Activated T-helper 17 cell treated with anti-CD3 and anti-CD28 coated beads, Interleukin-2, amount 50 U/mL, for 72 hours (primary cell): ENCODE results near the gene CIROP. TPM values are rescaled to one million over a fixed set of nuclear protein-coding genes. Genes with fewer than 3 reads are reported as not detected.

Source experiments
- ATAC-seq: fragments of 150-1000 bp; cut with Tn5 transposase; replicated peaks from 2 replicates; pipeline ENCODE4 v1.10.0; 2021; ENCODE audit warnings: mild to moderate bottlenecking, moderate library complexity
- H3K27ac Mint-ChIP-seq: one replicate; pipeline ENCODE4 v1.8.0; 2022; ENCODE audit warnings: mixed read lengths
- H3K27me3 Mint-ChIP-seq: one replicate; pipeline ENCODE4 v1.8.0; 2022; ENCODE audit warnings: mixed read lengths
- H3K36me3 Mint-ChIP-seq: one replicate; pipeline ENCODE4 v1.8.0; 2022; ENCODE audit warnings: low read depth, mild to moderate bottlenecking, mixed read lengths
- H3K4me1 Mint-ChIP-seq: one replicate; pipeline ENCODE4 v1.8.0; 2022; ENCODE audit warnings: mixed read lengths
- H3K4me3 Mint-ChIP-seq: one replicate; pipeline ENCODE4 v1.8.0; 2022; ENCODE audit warnings: mild to moderate bottlenecking, mixed read lengths
- H3K9me3 Mint-ChIP-seq: one replicate; pipeline ENCODE4 v1.8.0; 2022; ENCODE audit warnings: mixed read lengths
- total RNA-seq, 2 donors: library from RNA; stranded (reverse); gene quantifications; one replicate each; pipeline ENCODE4 v1.2.3, GENCODE V29; 2022

The CIROP gene
- total RNA-seq, 2 donors from 2014 or later: not detected

DNA sequence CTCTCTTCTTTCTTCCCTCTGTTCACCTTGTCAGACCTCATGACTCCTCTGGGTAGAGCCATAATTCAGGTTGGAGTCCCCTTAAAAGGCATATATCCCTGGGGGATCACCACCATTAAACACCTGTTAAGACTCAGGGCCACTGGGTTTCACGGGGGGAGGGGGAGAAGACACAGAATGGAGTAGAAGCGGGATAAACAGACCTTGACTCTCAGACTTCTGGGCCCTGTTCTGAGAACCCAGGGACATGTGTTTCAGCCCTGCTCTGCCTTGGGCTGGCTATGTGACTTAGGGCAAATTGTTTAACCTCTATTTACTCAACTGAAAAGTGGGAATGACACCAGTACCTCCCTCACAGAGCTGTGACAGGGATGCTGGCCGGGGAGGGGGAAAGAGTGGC is 52.1 kb downstream of the CIROP start:
- H3K27ac Mint-ChIP-seq: no peak overlapping the region
- no peak overlapping the region for H3K4me3 Mint-ChIP-seq
- peaks cover 7% of the 10 kb centered on the region for H3K36me3 Mint-ChIP-seq
- no peak for ATAC-seq
- H3K4me1 Mint-ChIP-seq: peaks cover 14% of the 10 kb centered on the region
- H3K9me3 Mint-ChIP-seq: no peaks in the 10 kb centered on the region
- H3K27me3 Mint-ChIP-seq: peaks cover 8% of the 10 kb centered on the region

DNA sequence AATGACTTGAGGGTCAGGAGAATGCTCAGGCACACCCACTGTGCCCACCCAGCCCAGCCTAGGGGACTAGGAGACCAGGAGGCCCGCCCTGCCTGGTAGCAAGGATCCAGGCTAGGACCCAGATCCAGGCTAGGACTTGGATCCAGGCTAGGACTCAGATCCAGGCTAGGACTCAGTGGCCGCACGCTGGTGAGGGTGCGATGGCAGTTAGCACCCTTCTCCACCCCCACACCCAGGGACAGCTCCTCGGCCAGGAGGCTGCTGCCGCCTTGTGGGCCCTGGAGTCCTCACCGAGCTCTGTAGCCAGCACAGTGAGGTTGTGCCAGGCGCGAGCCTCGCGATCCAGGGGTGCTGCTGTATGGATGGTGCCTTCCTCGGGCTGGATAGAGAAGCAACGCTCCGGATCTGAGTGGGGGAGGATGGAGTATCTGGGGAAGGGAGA is 52.6 kb downstream of the CIROP start:
- ATAC-seq: no peak
- Mint-ChIP-seq H3K4me3 (no peak overlapping the region), H3K27me3 (peaks cover 8% of the 10 kb centered on the region), H3K36me3 (peaks cover 7% of the 10 kb centered on the region), H3K4me1 (peaks cover 14% of the 10 kb centered on the region), H3K27ac (no peak overlapping the region), H3K9me3 (no peaks in the 10 kb centered on the region)

DNA sequence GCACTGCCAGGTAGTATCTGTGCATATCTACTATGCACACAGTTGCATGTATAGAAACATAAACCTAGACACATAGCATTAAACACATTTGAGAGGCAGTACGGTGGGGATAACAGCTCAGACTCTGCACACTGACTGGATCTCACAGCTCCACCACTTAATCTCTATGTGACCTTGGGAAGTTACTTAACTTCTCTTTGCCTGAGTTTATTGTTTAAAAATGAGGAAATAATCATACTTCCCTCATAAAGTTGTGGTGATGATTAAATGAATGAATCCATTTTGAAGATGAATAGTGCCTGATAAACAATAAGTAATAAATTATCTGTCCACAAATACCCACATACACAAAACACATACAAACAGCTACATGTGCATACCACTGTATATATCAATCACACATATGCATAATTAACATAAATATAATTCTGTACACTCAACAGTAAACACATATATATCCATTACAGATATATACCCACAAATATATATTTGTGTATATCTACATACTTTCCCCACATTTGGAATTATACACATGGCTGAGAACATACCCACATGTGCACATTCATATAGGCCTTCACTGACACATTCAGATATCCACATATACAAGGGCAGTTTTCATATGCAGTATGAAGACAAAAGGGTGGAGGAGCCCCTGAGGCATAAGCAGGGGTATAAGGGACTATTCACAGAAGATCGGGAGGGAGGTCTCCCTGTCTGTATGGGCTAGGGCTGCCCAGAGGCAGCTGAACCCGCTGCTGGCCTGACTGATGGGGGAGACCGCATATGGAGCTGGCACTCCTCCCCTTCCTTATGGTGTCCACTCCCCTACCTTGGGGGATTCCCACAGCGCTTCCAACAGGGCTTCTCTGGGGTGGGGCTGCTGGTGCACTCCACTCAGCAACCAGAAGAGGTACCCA is 53.4 kb downstream of the CIROP start:
- H3K36me3 Mint-ChIP-seq: peaks cover 3% of the 10 kb centered on the region
- no peaks in the 10 kb centered on the region for H3K9me3 Mint-ChIP-seq
- no peak for ATAC-seq
- no peak overlapping the region for H3K27ac Mint-ChIP-seq
- peaks cover 3% of the 10 kb centered on the region for H3K27me3 Mint-ChIP-seq
- no peak overlapping the region for H3K4me3 Mint-ChIP-seq
- peaks cover 6% of the 10 kb centered on the region for H3K4me1 Mint-ChIP-seq

Other genes starting within 250 kb of the CIROP start
- 10 to 100 TPM; 61.3 to 78.1 TPM for gene LRP10, start 233.2 kb downstream of the CIROP start, total RNA-seq
- gene REM2, start 221.8 kb downstream of the CIROP start, total RNA-seq: 1 to 10 TPM in 1 of 2 donors, under 1 TPM in 1; 0.56 to 1.3 TPM
- gene RBM23, start 185.8 kb downstream of the CIROP start, total RNA-seq: 10 to 100 TPM; 69.5 to 70.5 TPM
- gene PRMT5, start 175.6 kb downstream of the CIROP start, total RNA-seq: 100 to 1,000 TPM in 1 of 2 donors, 10 to 100 TPM in 1; 61.7 to 127 TPM
- gene HAUS4, start 147.9 kb downstream of the CIROP start, total RNA-seq: 10 to 100 TPM; 60.6 to 78.5 TPM
- gene AJUBA, start 122.4 kb downstream of the CIROP start, total RNA-seq: 1 to 10 TPM; 1.1 to 7.5 TPM
- 1 to 10 TPM; 8.5 to 9.6 TPM for gene C14orf93, start 94.8 kb downstream of the CIROP start, total RNA-seq
- gene PSMB5, start 70.1 kb downstream of the CIROP start, total RNA-seq: 100 to 1,000 TPM in 1 of 2 donors, 10 to 100 TPM in 1; 85.8 to 151 TPM
- gene PSMB11, start 62.8 kb downstream of the CIROP start, total RNA-seq: not detected
- under 1 TPM; 0.48 TPM for gene CDH24, start 47.5 kb downstream of the CIROP start, total RNA-seq
- 100 to 1,000 TPM; 187 to 214 TPM for gene ACIN1, start 9.9 kb downstream of the CIROP start, total RNA-seq
- 10 to 100 TPM; 40.3 to 53.4 TPM for gene C14orf119, start 9.5 kb downstream of the CIROP start, total RNA-seq
- gene CEBPE, start 14.3 kb upstream of the CIROP start, total RNA-seq: not detected
- gene SLC7A8, start 78.7 kb upstream of the CIROP start, total RNA-seq: under 1 TPM; 0.61 to 0.69 TPM
- not detected for gene RNF212B, start 132.9 kb upstream of the CIROP start, total RNA-seq
- 10 to 100 TPM in 1 of 2 donors, 1 to 10 TPM in 1; 8.4 to 10.3 TPM for gene HOMEZ, start 181.1 kb upstream of the CIROP start, total RNA-seq
- gene PPP1R3E, start 197.9 kb upstream of the CIROP start, total RNA-seq: 10 to 100 TPM; 21.1 to 68.8 TPM
- gene BCL2L2, start 201.8 kb upstream of the CIROP start, total RNA-seq: 1 to 10 TPM; 1.2 to 2.9 TPM
- 100 to 1,000 TPM; 163 to 239 TPM for gene PABPN1, start 216.5 kb upstream of the CIROP start, total RNA-seq
- gene SLC22A17, start 247.9 kb upstream of the CIROP start, total RNA-seq: 1 to 10 TPM; 2.2 to 3.0 TPM